Spleen (tissue), 11 donors: ENCODE measurements around the gene RPS6KA2. TPM values are rescaled to one million over a fixed set of nuclear protein-coding genes. Genes with fewer than 3 reads are reported as not detected.

ENCODE experiments used
- DNase-seq: peaks from one replicate; pipeline ENCODE4 v3.0.0-alpha.2; 2020
- H3K27ac ChIP-seq, 8 donors: fragments of 200-600 bp; sonication (generic) in 7 of 8; 1 replicate in 4 of 8; 2 replicates in 4 of 8; pipeline versions ENCODE4 v1.5.0 to v1.8.0; 2016 to 2021; ENCODE audit warnings: inconsistent platforms in 4 of 8, mild to moderate bottlenecking in 4 of 8, moderate library complexity in 1 of 8
- H3K27me3 ChIP-seq, 7 donors: fragments of 200-600 bp; sonication (generic) in 6 of 7; replicated peaks in 1 of 7; 1 replicate in 4 of 7; 2 replicates in 3 of 7; pipeline versions ENCODE4 v1.5.0 to v1.8.0; 2016 to 2021; ENCODE audit warnings: inconsistent platforms in 3 of 7, mild to moderate bottlenecking in 1 of 7
- H3K36me3 ChIP-seq, 6 donors: fragments of 200-600 bp; sonication (generic) in 5 of 6; 1 replicate in 4 of 6; 2 replicates in 2 of 6; pipeline versions ENCODE4 v1.5.0 to v1.8.0; 2016 to 2021; ENCODE audit warnings: inconsistent platforms in 2 of 6
- H3K4me1 ChIP-seq, 6 donors: fragments of 200-600 bp; sonication (generic) in 5 of 6; 1 replicate in 3 of 6; 2 replicates in 3 of 6; pipeline versions ENCODE4 v1.5.0 to v1.8.0; 2016 to 2021; ENCODE audit warnings: inconsistent platforms in 3 of 6
- H3K4me3 ChIP-seq, 8 donors: fragments of 200-600 bp; sonication (generic) in 7 of 8; 1 replicate in 4 of 8; 2 replicates in 4 of 8; pipeline versions ENCODE4 v1.5.0 to v1.8.0; 2016 to 2021; ENCODE audit warnings: inconsistent platforms in 4 of 8, mild to moderate bottlenecking in 4 of 8, moderate library complexity in 2 of 8
- H3K9me3 ChIP-seq, 8 donors: fragments of 200-600 bp; sonication (generic) in 7 of 8; 1 replicate in 4 of 8; 2 replicates in 4 of 8; pipeline versions ENCODE4 v1.5.0 to v1.8.0; 2016 to 2021; ENCODE audit warnings: inconsistent platforms in 4 of 8
- CTCF ChIP-seq, 11 experiments: fragments of 200-600 bp in 7 of 11; fragments of 450-650 bp in 4 of 11; sonication (generic) in 4 of 11; IDR thresholded peaks in 8 of 11; conservative IDR thresholded peaks in 3 of 11; 1 replicate in 7 of 11; 2 replicates in 4 of 11; pipeline versions ENCODE4 v1.4.0 to v1.8.0; 2016 to 2021; ENCODE audit warnings: antibody characterized with exemption in 11 of 11, inconsistent platforms in 4 of 11, mild to moderate bottlenecking in 1 of 11
- POLR2A ChIP-seq, 3 donors: fragments of 450-650 bp; IDR thresholded peaks; one replicate each; pipeline ENCODE4 v1.5.1; 2017; ENCODE audit warnings: antibody characterized with exemption in 3 of 3, mild to moderate bottlenecking in 1 of 3
- POLR2AphosphoS5 ChIP-seq, 3 donors: sonication (generic); formaldehyde crosslinking; IDR thresholded peaks; one replicate each; pipeline ENCODE4 v1.5.1; 2017; ENCODE audit warnings: antibody characterized with exemption in 3 of 3
- WGBS, 5 donors: extraction: QIAGEN DNeasy Blood & Tissue Kit in 3 of 5; methylation state at CpG; one replicate each; pipeline versions ENCODE4 v1.1.5 to v1.1.7; 2013 to 2018; 5-methylcytosine and 5-hydroxymethylcytosine counted together
- intact Hi-C: fragments of 100-400 bp; cut with DNase I; formaldehyde crosslinking; loops from one replicate; pipeline ENCODE4 v1.15.0; 2023; ENCODE audit warnings: low total_unique reads
- polyA plus RNA-seq, 3 donors: library from polyadenylated mRNA; stranded (reverse); fragments of 200-250 nt; gene quantifications; one replicate each; pipeline ENCODE4 v1.2.1, GENCODE V29; 2013
- total RNA-seq, 7 donors: library from RNA; depleted of rRNA in 3 of 7; stranded (reverse); fragments of >200 nt in 3 of 7; fragmentation: NEBNext Ultra II Directional in 4 of 7; extraction: Animal tissue kit (Norgen Biotek cat#: 25700) in 4 of 7; gene quantifications; one replicate each; pipeline versions ENCODE4 v1.1.0 to v1.2.1, GENCODE V29; 2016 to 2021
- donor health status: healthy with polysubstance abuse.
- donor health status: DM: no; HTN: no; CAD: no; lungs with moderate emphysema.
- donor health status: DM: no; HTN: no; CAD: no.
- donor health status: Bipolar disorder and iron deficiency.
- donor health status: healthy.
- donor health status: DM: no; HTN: no; CAD: no.
- donor health status: DM: yes; HTN: yes; CAD: no.

RPS6KA2 gene
- total and polyA plus RNA-seq, 10 donors: 7.6 to 123 (median 58.1) TPM

GRCh38 chr6:166567813-166568212 is 59.2 kb downstream of the RPS6KA2 start:
- Histone ChIP-seq H3K9me3 (no peaks in the 10 kb centered on the region), H3K36me3 (peaks cover 0 to 41% (median 0%) of the 10 kb centered on the region in 6 donors), H3K4me3 (no peak overlapping the region), H3K27me3 (no peaks in the 10 kb centered on the region), H3K4me1 (peaks cover 0 to 37% (median 6%) of the 10 kb centered on the region in 6 donors), H3K27ac (no peak overlapping the region)
- no peak for TF ChIP-seq POLR2A (IDR thresholded peaks at IDR 0.05)
- no peak for TF ChIP-seq POLR2AphosphoS5 (IDR thresholded peaks at IDR 0.05)
- no peak for TF ChIP-seq CTCF (IDR thresholded peaks at IDR 0.05 in 8 of 11, conservative IDR thresholded peaks at IDR 0.05 in 3 of 11)
- 78 to 94% (median 83%) methylated on average over 8 of the region's 8 CpGs for WGBS, 5 donors
- intact Hi-C loops: no loop called here
- no peak for DNase-seq

GRCh38 chr6:166567107-166567506 is 59.9 kb downstream of the RPS6KA2 start:
- no peaks in the 10 kb centered on the region for H3K27me3 ChIP-seq
- no peak for DNase-seq
- 74 to 86% (median 77%) methylated on average over 8 of the region's 8 CpGs for WGBS, 5 donors

GRCh38 chr6:166566026-166567011 is 60.7 kb downstream of the RPS6KA2 start:
- Histone ChIP-seq H3K9me3 (no peaks in the 10 kb centered on the region), H3K4me1 (peaks cover 0 to 30% (median 0%) of the 10 kb centered on the region in 6 donors), H3K4me3 (no peak overlapping the region), H3K27ac (peak overlapping the region in 1 of 8 donors; percentile 8), H3K36me3 (peaks cover 0 to 42% (median 0%) of the 10 kb centered on the region in 6 donors), H3K27me3 (no peaks in the 10 kb centered on the region)
- TF ChIP-seq POLR2A (IDR thresholded peaks at IDR 0.05): no peak
- no peak for TF ChIP-seq POLR2AphosphoS5 (IDR thresholded peaks at IDR 0.05)
- TF ChIP-seq CTCF (IDR thresholded peaks at IDR 0.05 in 8 of 11, conservative IDR thresholded peaks at IDR 0.05 in 3 of 11): no peak
- no peak for DNase-seq
- intact Hi-C loops: no loop called here
- 89 to 96% (median 93%) methylated on average over 10 to 12 of the region's 12 CpGs for WGBS, 5 donors

More at GRCh38 chr6:166567107-166567506, 59.9 kb downstream of the RPS6KA2 start:
- intact Hi-C loops: no loop called here
- H3K27ac ChIP-seq: peak overlapping the region in 1 of 8 donors; percentile 8
- TF ChIP-seq POLR2AphosphoS5 (IDR thresholded peaks at IDR 0.05) (no peak), POLR2A (IDR thresholded peaks at IDR 0.05) (no peak), CTCF (IDR thresholded peaks at IDR 0.05 in 8 of 11, conservative IDR thresholded peaks at IDR 0.05 in 3 of 11) (no peak)
- H3K9me3 ChIP-seq: no peaks in the 10 kb centered on the region
- H3K36me3 ChIP-seq: peaks cover 0 to 42% (median 0%) of the 10 kb centered on the region in 6 donors
- no peak overlapping the region for H3K4me3 ChIP-seq
- H3K4me1 ChIP-seq: peaks cover 0 to 30% (median 2%) of the 10 kb centered on the region in 6 donors
